ENCODE data around the gene SHPK.
"Not testable (repeated sequence)": the region's sequence is repeated elsewhere in the genome, so short reads cannot be mapped to it uniquely, and the experiment has no call there.

SHPK gene

GRCh38 chr17:3590231-3590630 is 45.8 kb downstream of the SHPK start:
- no peak for TF ChIP-seq CTCF (IDR thresholded peaks at IDR 0.05; ENCODE audit: unreplicated experiment in 3 of 3)
- Mint-ChIP-seq H3K27me3 (ENCODE audit: low read depth) (no peaks in the 10 kb centered on the region), H3K4me1 (peaks cover 5% of the 10 kb centered on the region), H3K27ac (no peak overlapping the region), H3K36me3 (ENCODE audit: low read depth) (peaks cover 27% of the 10 kb centered on the region), H3K4me3 (no peak overlapping the region), H3K9me3 (no peaks in the 10 kb centered on the region)

GRCh38 chr17:3589784-3590183 is 46.3 kb downstream of the SHPK start:
- Mint-ChIP-seq H3K36me3 (ENCODE audit: low read depth) (peaks cover 27% of the 10 kb centered on the region), H3K4me3 (no peak overlapping the region), H3K27me3 (ENCODE audit: low read depth) (no peaks in the 10 kb centered on the region), H3K4me1 (peaks cover 5% of the 10 kb centered on the region), H3K27ac (no peak overlapping the region), H3K9me3 (no peaks in the 10 kb centered on the region)
- no peak for TF ChIP-seq CTCF (IDR thresholded peaks at IDR 0.05; ENCODE audit: unreplicated experiment in 3 of 3)

GRCh38 chr17:3585826-3586225 is 50.2 kb downstream of the SHPK start:
- Mint-ChIP-seq H3K4me3 (no peak overlapping the region), H3K4me1 (no peaks in the 10 kb centered on the region), H3K27me3 (ENCODE audit: low read depth) (no peaks in the 10 kb centered on the region), H3K36me3 (ENCODE audit: low read depth) (peaks cover 34% of the 10 kb centered on the region), H3K27ac (no peak overlapping the region), H3K9me3 (no peaks in the 10 kb centered on the region)
- no peak for TF ChIP-seq CTCF (IDR thresholded peaks at IDR 0.05; ENCODE audit: unreplicated experiment in 3 of 3)

GRCh38 chr17:3583456-3583855 is 52.6 kb downstream of the SHPK start:
- Mint-ChIP-seq H3K4me3 (no peak overlapping the region), H3K4me1 (no peaks in the 10 kb centered on the region), H3K9me3 (no peaks in the 10 kb centered on the region), H3K27me3 (ENCODE audit: low read depth) (no peaks in the 10 kb centered on the region), H3K27ac (no peak overlapping the region), H3K36me3 (ENCODE audit: low read depth) (peaks cover 29% of the 10 kb centered on the region)
- TF ChIP-seq CTCF (IDR thresholded peaks at IDR 0.05; ENCODE audit: unreplicated experiment in 3 of 3) = no peak

- Mint-ChIP-seq H3K4me1 (no peaks in the 10 kb centered on the region), H3K27ac (no peak overlapping the region), H3K9me3 (no peaks in the 10 kb centered on the region), H3K27me3 (ENCODE audit: low read depth) (no peaks in the 10 kb centered on the region), H3K36me3 (ENCODE audit: low read depth) (peaks cover 29% of the 10 kb centered on the region), H3K4me3 (no peak overlapping the region)
- no peak for TF ChIP-seq CTCF (IDR thresholded peaks at IDR 0.05; ENCODE audit: unreplicated experiment in 3 of 3)
Measured at GRCh38 chr17:3582915-3583314, 53.1 kb downstream of the SHPK start.

- H3K4me3 Mint-ChIP-seq; H3K27ac Mint-ChIP-seq; H3K4me1 Mint-ChIP-seq; H3K9me3 Mint-ChIP-seq; H3K27me3 Mint-ChIP-seq (ENCODE audit: low read depth): not testable (repeated sequence)
- H3K36me3 Mint-ChIP-seq (ENCODE audit: low read depth) = peaks cover 37% of the 10 kb centered on the region
Measured at GRCh38 chr17:3578667-3579066, 57.4 kb downstream of the SHPK start.

Measured in nephron (organoid).